Measurements from ENCODE around the gene CDC42BPB.

CDC42BPB gene

GRCh38 chr14:103016071-103016470 lies 41.3 kb downstream of the CDC42BPB start:
- no peak for DNase-seq (ENCODE audit: low spot score)

GRCh38 chr14:103015426-103015825 lies 41.9 kb downstream of the CDC42BPB start:
- DNase-seq (ENCODE audit: low spot score): no peak

- no peak for DNase-seq (ENCODE audit: low spot score)
These were observed 42.7 kb downstream of the CDC42BPB start for GRCh38 chr14:103014466-103015228.

- no peak for DNase-seq (ENCODE audit: low spot score)
These were observed 44.3 kb downstream of the CDC42BPB start for GRCh38 chr14:103013028-103013427.

GRCh38 chr14:103009559-103009958 lies 47.8 kb downstream of the CDC42BPB start:
- DNase-seq (ENCODE audit: low spot score): no peak

GRCh38 chr14:103008768-103009357 lies 48.5 kb downstream of the CDC42BPB start:
- DNase-seq (ENCODE audit: low spot score): no peak

GRCh38 chr14:103008126-103008525 lies 49.2 kb downstream of the CDC42BPB start:
- no peak for DNase-seq (ENCODE audit: low spot score)

- no peak for DNase-seq (ENCODE audit: low spot score)
These were observed 49.8 kb downstream of the CDC42BPB start for GRCh38 chr14:103007555-103007954.

GRCh38 chr14:103006991-103007520 lies 50.3 kb downstream of the CDC42BPB start:
- DNase-seq (ENCODE audit: low spot score): no peak

- DNase-seq (ENCODE audit: low spot score): no peak
These were observed 51.2 kb downstream of the CDC42BPB start for GRCh38 chr14:103006106-103006505.

GRCh38 chr14:103003850-103004249 lies 53.5 kb downstream of the CDC42BPB start:
- DNase-seq (ENCODE audit: low spot score): no peak

- no peak for DNase-seq (ENCODE audit: low spot score)
These were observed 54.1 kb downstream of the CDC42BPB start for GRCh38 chr14:103003351-103003615.

GRCh38 chr14:103002578-103003350 lies 54.6 kb downstream of the CDC42BPB start:
- peak; percentile 40 for DNase-seq (ENCODE audit: low spot score)

- DNase-seq (ENCODE audit: low spot score): no peak
These were observed 55.5 kb downstream of the CDC42BPB start for GRCh38 chr14:103001651-103002396.

- no peak for DNase-seq (ENCODE audit: low spot score)
These were observed 56.1 kb downstream of the CDC42BPB start for GRCh38 chr14:103001226-103001625.

GRCh38 chr14:103000291-103000921 lies 56.9 kb downstream of the CDC42BPB start:
- peak; percentile 89 for DNase-seq (ENCODE audit: low spot score)

GRCh38 chr14:102999227-102999895 lies 58.0 kb downstream of the CDC42BPB start:
- DNase-seq (ENCODE audit: low spot score): no peak

- peak; percentile 11 for DNase-seq (ENCODE audit: low spot score)
These were observed 59.0 kb downstream of the CDC42BPB start for GRCh38 chr14:102998393-102998792.

- DNase-seq (ENCODE audit: low spot score): no peak
These were observed 60.4 kb downstream of the CDC42BPB start for GRCh38 chr14:102996941-102997340.

GRCh38 chr14:102994689-102995088 lies 62.7 kb downstream of the CDC42BPB start:
- no peak for DNase-seq (ENCODE audit: low spot score)

GRCh38 chr14:102993523-102993922 lies 63.8 kb downstream of the CDC42BPB start:
- DNase-seq (ENCODE audit: low spot score): no peak

All from hematopoietic multipotent progenitor cell treated with erythropoietin and hydrocortisone succinate and interleukin-3 and kit ligand, for 15 days (in vitro differentiated cells).